Transverse colon (tissue), 4 donors: Measurements from ENCODE around the gene DDX27. TPM values are rescaled to one million over a fixed set of nuclear protein-coding genes. Genes with fewer than 3 reads are reported as not detected.
"Not testable (repeated sequence)": the region's sequence is repeated elsewhere in the genome, so short reads cannot be mapped to it uniquely, and the experiment has no call there.

Experiments used
- DNase-seq: peaks from one replicate; pipeline ENCODE4 v3.0.0-alpha.2; 2019
- H3K27ac ChIP-seq, 4 donors: fragments of 200-600 bp; sonication (generic); 2 replicates each; pipeline ENCODE4 v1.5.1; 2016 to 2018; ENCODE audit warnings: inconsistent platforms in 4 of 4
- H3K27me3 ChIP-seq: fragments of 200-600 bp; sonication (generic); 2 replicates; pipeline ENCODE4 v1.5.1; 2017; ENCODE audit warnings: inconsistent platforms
- H3K36me3 ChIP-seq, 4 donors: fragments of 200-600 bp; sonication (generic); 2 replicates each; pipeline ENCODE4 v1.5.1; 2017 to 2019; ENCODE audit warnings: inconsistent platforms in 4 of 4
- H3K4me1 ChIP-seq, 4 donors: fragments of 200-600 bp; sonication (generic); 2 replicates each; pipeline ENCODE4 v1.5.1; 2017 to 2020; ENCODE audit warnings: inconsistent platforms in 4 of 4
- H3K4me3 ChIP-seq, 4 donors: fragments of 200-600 bp; sonication (generic); 1 replicate in 1 of 4; 2 replicates in 3 of 4; pipeline versions ENCODE4 v1.5.1 to v1.6.1; 2017 to 2019; ENCODE audit warnings: inconsistent platforms in 4 of 4
- H3K9me3 ChIP-seq, 2 donors: fragments of 200-600 bp; sonication (generic); 2 replicates each; pipeline ENCODE4 v1.5.1; 2017 to 2019; ENCODE audit warnings: inconsistent platforms in 2 of 2
- CTCF ChIP-seq, 5 experiments: fragments of 200-600 bp in 3 of 5; fragments of 450-650 bp in 2 of 5; sonication (generic) in 3 of 5; IDR thresholded peaks; 1 replicate in 2 of 5; 2 replicates in 3 of 5; pipeline ENCODE4 v1.5.1; 2016 to 2017; ENCODE audit warnings: antibody characterized with exemption in 5 of 5, inconsistent platforms in 3 of 5, mild to moderate bottlenecking in 2 of 5, moderate library complexity in 1 of 5
- EP300 ChIP-seq: sonication (generic); formaldehyde crosslinking; IDR thresholded peaks from one replicate; pipeline ENCODE4 v1.6.1; 2017; ENCODE audit warnings: antibody characterized with exemption, low read depth
- POLR2A ChIP-seq: fragments of 450-650 bp; IDR thresholded peaks from one replicate; pipeline ENCODE4 v1.6.1; 2016; ENCODE audit warnings: antibody characterized with exemption, mild to moderate bottlenecking, moderate library complexity
- POLR2AphosphoS5 ChIP-seq, 3 donors: sonication (generic); formaldehyde crosslinking; IDR thresholded peaks; one replicate each; pipeline ENCODE4 v1.6.1; 2016; ENCODE audit warnings: antibody characterized with exemption in 3 of 3
- WGBS, 2 donors: methylation state at CpG; one replicate each; pipeline ENCODE4 v1.1.5; 2018; ENCODE audit warnings: low coverage in 1 of 2; 5-methylcytosine and 5-hydroxymethylcytosine counted together
- in situ Hi-C, 4 donors: fragments of 200-750 bp; cut with MboI; loops; one replicate each; pipeline versions ENCODE4 v1.15.0 to v1.15.1; 2017; ENCODE audit warnings: low sequenced_read_pairs in 3 of 4, low pct_ligation_motif_present in 1 of 4, low pct_unique_long_range_greater_than_20kb in 1 of 4
- intact Hi-C: fragments of 100-400 bp; cut with DNase I; formaldehyde crosslinking; loops from one replicate; pipeline ENCODE4 v1.15.1; 2023; ENCODE audit warnings: low total_unique reads
- total RNA-seq, 4 donors: library from RNA; depleted of rRNA; stranded (reverse); fragments of >200 nt; gene quantifications; one replicate each; pipeline ENCODE4 v1.1.0, GENCODE V29; 2016

Gene DDX27
- total RNA-seq, 4 donors from 2014 or later = 13.1 to 37.0 (median 24.8) TPM

GRCh38 chr20:49183444-49183843 lies 35.8 kb upstream of the DDX27 start:
- peaks cover 0 to under 1% (median 0%) of the 10 kb centered on the region in 4 donors for H3K36me3 ChIP-seq
- H3K27ac ChIP-seq = no peak overlapping the region
- 89 to 91% methylated on average over 3 of the region's 3 CpGs for WGBS, 2 donors
- in situ Hi-C loops = no loop called here
- peaks cover 22 to 67% (median 40%) of the 10 kb centered on the region in 4 donors for H3K4me1 ChIP-seq
- intact Hi-C loops = no loop called here
- H3K4me3 ChIP-seq = no peak overlapping the region
- no peaks in the 10 kb centered on the region for H3K9me3 ChIP-seq
- no peak for DNase-seq
- TF ChIP-seq POLR2A = no peak
- H3K27me3 ChIP-seq = no peaks in the 10 kb centered on the region

- 79 to 87% methylated on average over 2 to 5 of the region's 5 CpGs for WGBS, 2 donors
- H3K4me3 ChIP-seq, in situ Hi-C loops, intact Hi-C loops, H3K27ac ChIP-seq, H3K36me3 ChIP-seq, H3K27me3 ChIP-seq, DNase-seq, H3K9me3 ChIP-seq: not testable (repeated sequence)
- peaks cover 22 to 69% (median 40%) of the 10 kb centered on the region in 4 donors for H3K4me1 ChIP-seq
Observed at GRCh38 chr20:49184084-49184501, 35.1 kb upstream of the DDX27 start.

- DNase-seq = no peak
- WGBS, 2 donors = 55 to 69% methylated on average over 3 of the region's 3 CpGs
- TF ChIP-seq POLR2A = no peak
- no peak for TF ChIP-seq CTCF (IDR thresholded peaks at IDR 0.05)
- no peak for TF ChIP-seq EP300
- no peak for TF ChIP-seq POLR2AphosphoS5 (IDR thresholded peaks at IDR 0.05)
- no peaks in the 10 kb centered on the region for H3K36me3 ChIP-seq
- in situ Hi-C loops (no loop called here), intact Hi-C loops (no loop called here)
- H3K4me1 ChIP-seq = peaks cover 19 to 63% (median 34%) of the 10 kb centered on the region in 4 donors
- H3K27me3 ChIP-seq = no peaks in the 10 kb centered on the region
- H3K4me3 ChIP-seq = no peak overlapping the region
- H3K9me3 ChIP-seq = no peaks in the 10 kb centered on the region
- H3K27ac ChIP-seq = no peak overlapping the region
Observed at GRCh38 chr20:49184691-49185070, 34.5 kb upstream of the DDX27 start.

GRCh38 chr20:49185071-49185761 lies 34.0 kb upstream of the DDX27 start:
- no peaks in the 10 kb centered on the region for H3K36me3 ChIP-seq
- no peaks in the 10 kb centered on the region for H3K9me3 ChIP-seq
- H3K27ac ChIP-seq = no peak overlapping the region
- intact Hi-C loops (no loop called here), in situ Hi-C loops (no loop called here)
- WGBS, 2 donors = 61 to 66% methylated on average over 6 of the region's 6 CpGs
- H3K4me1 ChIP-seq = peaks cover 15 to 58% (median 29%) of the 10 kb centered on the region in 4 donors
- no peak for DNase-seq
- TF ChIP-seq CTCF (IDR thresholded peaks at IDR 0.05) (no peak), EP300 (no peak)
- no peak overlapping the region for H3K4me3 ChIP-seq
- H3K27me3 ChIP-seq = no peaks in the 10 kb centered on the region

GRCh38 chr20:49186535-49187329 lies 32.5 kb upstream of the DDX27 start:
- intact Hi-C loops = no loop called here
- Histone ChIP-seq H3K9me3 (no peaks in the 10 kb centered on the region), H3K4me3 (peak overlapping the region; percentile 87 to 97 (median 96)), H3K27ac (peak overlapping the region; percentile 94 to 98 (median 97)), H3K4me1 (peaks cover 11 to 44% (median 16%) of the 10 kb centered on the region in 4 donors), H3K36me3 (no peaks in the 10 kb centered on the region), H3K27me3 (no peaks in the 10 kb centered on the region)
- no peak for TF ChIP-seq CTCF (IDR thresholded peaks at IDR 0.05)
- peak; percentile 34 to 63 (median 44) for TF ChIP-seq POLR2AphosphoS5 (IDR thresholded peaks at IDR 0.05)
- no peak for TF ChIP-seq EP300
- peak; percentile 58 for TF ChIP-seq POLR2A
- DNase-seq = peak; percentile 77
- WGBS, 2 donors = 0% methylated on average over 14 to 19 of the region's 19 CpGs
- in situ Hi-C loops = no loop called here
